MCF 10A (cell line): ENCODE measurements around the gene P3H3. TPM values are rescaled to one million over a fixed set of nuclear protein-coding genes. Genes with fewer than 3 reads are reported as not detected.
"Not testable (repeated sequence)": the region's sequence is repeated elsewhere in the genome, so short reads cannot be mapped to it uniquely, and the experiment has no call there.

Experiments used
- BruUV-seq: library from RNA; stranded (reverse); fragments of 400-500 nt; replicated peaks from 2 replicates; lab custom pipeline; 2021; lab: Mats Ljungman, UMichigan
- CTCF ChIA-PET: fragments of 300-600 bp; sonication (Branson Sonifier 250); formaldehyde crosslinking; extraction: SDS; loops from one replicate; lab custom pipeline; 2021; ENCODE audit warnings: antibody characterized with exemption, inconsistent platforms; lab: Yijun Ruan, JAX
- POLR2A ChIA-PET: fragments of 300-600, 350-650 bp; sonication (Branson Sonifier 250); formaldehyde crosslinking; extraction: SDS; loops from one replicate; lab custom pipeline; 2020; ENCODE audit warnings: antibody characterized with exemption, inconsistent platforms; lab: Yijun Ruan, JAX
- DNase-seq: peaks from one replicate; pipeline ENCODE4 v3.0.0-alpha.2; 2018; ENCODE audit not compliant: unreplicated experiment
- H3K27ac Mint-ChIP-seq: one replicate; pipeline ENCODE4 v1.8.0; 2022; ENCODE audit warnings: mild to moderate bottlenecking, low read depth, mixed read lengths; ENCODE audit not compliant: unreplicated experiment
- H3K27me3 Mint-ChIP-seq: one replicate; pipeline ENCODE4 v1.8.0; 2022; ENCODE audit warnings: mixed read lengths; ENCODE audit not compliant: insufficient read depth, unreplicated experiment
- H3K36me3 Mint-ChIP-seq: one replicate; pipeline ENCODE4 v1.8.0; 2022; ENCODE audit warnings: mild to moderate bottlenecking, moderate library complexity, mixed read lengths; ENCODE audit not compliant: insufficient read depth, unreplicated experiment
- H3K4me1 Mint-ChIP-seq: one replicate; pipeline ENCODE4 v1.8.0; 2022; ENCODE audit warnings: mixed read lengths; ENCODE audit not compliant: insufficient read depth, unreplicated experiment
- H3K4me3 Mint-ChIP-seq: one replicate; pipeline ENCODE4 v1.8.0; 2022; ENCODE audit warnings: mild to moderate bottlenecking, moderate library complexity, mixed read lengths; ENCODE audit not compliant: unreplicated experiment
- H3K9me3 Mint-ChIP-seq: one replicate; pipeline ENCODE4 v1.8.0; 2022; ENCODE audit warnings: mixed read lengths; ENCODE audit not compliant: unreplicated experiment
- intact Hi-C: fragments of 100-400 bp; cut with micrococcal nuclease; formaldehyde crosslinking; loops from 2 replicates; pipeline ENCODE4 v1.14.1; 2022
- total RNA-seq: library from RNA; stranded (reverse); gene quantifications from 2 replicates; pipeline ENCODE4 v1.2.3, GENCODE V29; 2022
- TF ChIP-seq, protein P1 (sequence below): fragments of 200-600 bp; IDR thresholded peaks from one replicate; pipeline ENCODE4 v1.8.0; 2022; ENCODE audit warnings: antibody characterized with exemption, mild to moderate bottlenecking; ENCODE audit not compliant: unreplicated experiment

P3H3 gene
- total RNA-seq, 1 experiment from 2014 or later: 0.47 TPM

DNA sequence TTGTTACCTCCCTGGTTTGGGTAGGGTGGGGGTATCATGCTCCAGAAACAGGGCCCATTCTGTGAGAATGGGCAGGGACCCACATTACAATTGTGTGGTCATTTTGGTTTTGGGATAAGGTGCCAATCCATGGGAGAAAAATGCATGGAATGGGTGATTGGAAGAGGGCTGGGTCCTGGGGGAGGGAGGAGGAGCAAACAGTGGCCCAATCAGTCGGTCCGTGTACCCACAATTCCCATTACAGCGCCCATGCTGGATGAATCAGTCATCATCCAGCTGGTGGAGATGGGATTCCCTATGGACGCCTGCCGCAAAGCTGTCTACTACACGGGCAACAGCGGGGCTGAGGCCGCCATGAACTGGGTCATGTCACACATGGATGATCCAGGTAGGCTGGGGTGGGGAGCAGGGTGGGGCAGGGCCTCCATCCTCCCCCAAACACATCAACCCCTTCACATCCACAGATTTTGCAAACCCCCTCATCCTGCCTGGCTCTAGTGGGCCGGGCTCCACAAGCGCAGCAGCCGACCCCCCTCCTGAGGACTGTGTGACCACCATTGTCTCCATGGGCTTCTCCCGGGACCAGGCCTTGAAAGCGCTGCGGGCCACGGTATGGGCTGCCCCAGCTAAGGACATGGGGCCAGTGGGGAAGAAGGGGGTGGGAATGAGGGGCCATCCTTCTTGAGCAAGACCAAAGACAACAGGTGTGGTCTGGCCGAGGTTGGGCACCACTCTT is 35.5 kb downstream of the P3H3 start:
- Mint-ChIP-seq H3K36me3 (peaks cover 70% of the 10 kb centered on the region), H3K27me3 (no peaks in the 10 kb centered on the region), H3K4me3 (no peak overlapping the region), H3K9me3 (no peaks in the 10 kb centered on the region), H3K4me1 (peaks cover 8% of the 10 kb centered on the region), H3K27ac (no peak overlapping the region)
- POLR2A ChIA-PET: interaction anchor here (0.7 to 7.1 kb wide), 2 partner anchors 12 to 82 kb away, joined by 3 to 130 read pairs; partner anchors contain the start of genes CDCA3 and USP5
- BruUV-seq: no TSS peak
- intact Hi-C loops: no loop called here
- DNase-seq: no peak
- TF ChIP-seq, protein P1, sequence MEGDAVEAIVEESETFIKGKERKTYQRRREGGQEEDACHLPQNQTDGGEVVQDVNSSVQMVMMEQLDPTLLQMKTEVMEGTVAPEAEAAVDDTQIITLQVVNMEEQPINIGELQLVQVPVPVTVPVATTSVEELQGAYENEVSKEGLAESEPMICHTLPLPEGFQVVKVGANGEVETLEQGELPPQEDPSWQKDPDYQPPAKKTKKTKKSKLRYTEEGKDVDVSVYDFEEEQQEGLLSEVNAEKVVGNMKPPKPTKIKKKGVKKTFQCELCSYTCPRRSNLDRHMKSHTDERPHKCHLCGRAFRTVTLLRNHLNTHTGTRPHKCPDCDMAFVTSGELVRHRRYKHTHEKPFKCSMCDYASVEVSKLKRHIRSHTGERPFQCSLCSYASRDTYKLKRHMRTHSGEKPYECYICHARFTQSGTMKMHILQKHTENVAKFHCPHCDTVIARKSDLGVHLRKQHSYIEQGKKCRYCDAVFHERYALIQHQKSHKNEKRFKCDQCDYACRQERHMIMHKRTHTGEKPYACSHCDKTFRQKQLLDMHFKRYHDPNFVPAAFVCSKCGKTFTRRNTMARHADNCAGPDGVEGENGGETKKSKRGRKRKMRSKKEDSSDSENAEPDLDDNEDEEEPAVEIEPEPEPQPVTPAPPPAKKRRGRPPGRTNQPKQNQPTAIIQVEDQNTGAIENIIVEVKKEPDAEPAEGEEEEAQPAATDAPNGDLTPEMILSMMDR: no peak
- CTCF ChIA-PET: interaction anchor here (0.8 to 2.0 kb wide), 3 partner anchors 9 to 98 kb away, joined by 3 to 10 read pairs (median 3); partner anchors contain the start of gene SPSB2

DNA sequence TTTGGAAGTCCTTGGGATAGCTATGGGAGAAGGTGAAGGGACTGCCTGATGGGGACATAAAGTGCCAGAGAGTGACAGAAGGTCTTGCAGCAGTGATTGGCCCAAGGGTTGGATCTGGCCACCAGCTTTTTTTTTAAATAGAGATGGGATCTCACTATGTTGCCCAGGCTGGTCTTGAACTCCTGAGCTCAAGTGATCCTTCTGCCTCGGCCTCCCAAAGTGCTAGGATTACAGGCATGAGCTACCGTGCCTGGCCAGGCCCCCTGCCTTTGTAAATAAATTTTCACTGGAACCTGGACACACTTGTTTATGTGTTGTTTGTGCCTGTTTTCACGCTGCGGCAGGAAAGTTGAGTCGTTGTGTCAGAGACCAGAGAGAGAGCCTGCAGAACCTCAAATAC is 37.1 kb downstream of the P3H3 start:
- ChIA-PET CTCF (interaction anchor here (1.0 to 2.9 kb wide), 2 partner anchors 12 to 17 kb away, joined by 3 to 9 read pairs; no protein-coding TSS in a partner anchor), POLR2A (interaction anchor here (0.6 to 7.1 kb wide), 4 partner anchors 14 to 206 kb away, joined by 3 to 130 read pairs (median 4); partner anchors contain the start of genes CDCA3 and USP5)
- DNase-seq, H3K9me3 Mint-ChIP-seq, intact Hi-C loops, BruUV-seq, H3K4me3 Mint-ChIP-seq, H3K27me3 Mint-ChIP-seq, H3K27ac Mint-ChIP-seq: not testable (repeated sequence)
- peaks cover 18% of the 10 kb centered on the region for H3K4me1 Mint-ChIP-seq
- H3K36me3 Mint-ChIP-seq: peaks cover 76% of the 10 kb centered on the region

DNA sequence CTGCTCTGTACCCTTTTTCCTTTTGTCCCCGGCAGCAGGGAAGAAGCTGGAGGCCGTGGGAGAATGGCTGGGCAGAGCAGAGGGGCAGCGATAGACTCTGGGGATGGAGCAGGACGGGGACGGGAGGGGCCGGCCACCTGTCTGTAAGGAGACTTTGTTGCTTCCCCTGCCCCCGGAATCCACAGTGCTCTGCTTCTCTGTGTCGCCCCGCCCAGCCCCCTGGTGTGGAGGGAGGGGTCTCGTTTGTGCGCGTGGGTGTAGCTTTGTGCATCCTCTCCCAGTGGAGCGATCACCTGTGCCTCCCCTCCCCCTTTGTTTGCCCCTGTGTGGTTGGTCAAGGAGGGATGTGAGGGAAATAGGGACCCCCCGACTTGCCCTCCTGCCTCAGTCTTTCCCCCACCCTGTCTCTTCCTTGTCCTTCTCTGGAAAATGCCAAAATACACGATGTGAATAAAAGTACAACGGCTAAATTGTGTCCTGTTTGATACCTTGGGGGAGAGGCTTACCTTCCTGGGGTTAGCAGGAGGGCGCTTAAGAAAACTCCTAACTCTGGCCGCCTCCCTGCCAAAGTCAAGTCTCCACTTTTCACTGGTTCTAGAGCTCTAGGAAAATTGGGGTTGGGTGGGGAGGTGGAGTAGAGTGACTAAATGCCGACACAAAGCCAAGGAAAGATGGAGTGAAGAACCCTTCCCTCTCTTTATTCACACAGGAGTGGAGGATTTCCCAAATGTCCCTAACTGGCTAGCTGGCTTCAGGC is 38.1 kb downstream of the P3H3 start:
- Mint-ChIP-seq H3K4me1 (peaks cover 18% of the 10 kb centered on the region), H3K4me3 (peak overlapping the region; percentile 86), H3K27me3 (no peaks in the 10 kb centered on the region), H3K9me3 (no peaks in the 10 kb centered on the region), H3K36me3 (peaks cover 76% of the 10 kb centered on the region), H3K27ac (peak overlapping the region; percentile 82)
- BruUV-seq: no TSS peak
- CTCF ChIA-PET: interaction anchor here (0.5 to 7.1 kb wide), 9 partner anchors 10 to 113 kb away, joined by 3 to 52 read pairs (median 3); partner anchors contain the start of genes C12orf57 and RNU7-1
- intact Hi-C loops: no loop called here
- POLR2A ChIA-PET: interaction anchor here (0.6 to 7.1 kb wide), 10 partner anchors 8 to 152 kb away, joined by 3 to 130 read pairs (median 4); partner anchors contain the start of genes C12orf57, CDCA3, LPCAT3 and MLF2
- DNase-seq: no peak
- TF ChIP-seq, protein P1: no peak

DNA sequence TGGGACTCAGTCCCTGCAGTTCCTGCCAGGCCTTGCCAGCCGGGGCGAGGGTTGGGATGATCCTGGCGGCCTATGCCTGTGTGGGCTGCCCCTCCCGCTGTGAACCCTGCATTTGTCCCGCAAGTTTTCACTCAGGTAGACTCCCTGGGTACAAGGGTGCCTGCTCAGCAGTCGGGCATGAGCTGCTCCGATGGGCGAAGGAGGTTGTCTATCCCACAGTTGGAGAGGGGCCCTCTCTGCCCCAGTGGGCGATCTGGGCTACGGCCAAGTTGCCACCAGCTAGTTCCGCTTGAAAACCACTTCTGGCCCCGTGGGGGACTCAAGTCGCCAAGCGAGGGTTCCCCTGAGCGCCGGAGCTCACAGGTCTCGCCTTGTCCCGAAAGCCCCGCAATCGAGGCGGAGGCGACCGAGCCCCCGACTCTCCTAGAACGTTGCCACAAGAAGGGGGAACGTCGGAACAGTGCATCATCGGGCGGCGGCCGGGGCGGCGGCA is 38.8 kb downstream of the P3H3 start:
- Mint-ChIP-seq H3K27ac (peak overlapping the region; percentile 82), H3K4me1 (peaks cover 25% of the 10 kb centered on the region), H3K36me3 (peaks cover 74% of the 10 kb centered on the region), H3K9me3 (no peaks in the 10 kb centered on the region), H3K27me3 (no peaks in the 10 kb centered on the region), H3K4me3 (peak overlapping the region; percentile 86)
- TF ChIP-seq, protein P1: no peak
- intact Hi-C loops: no loop called here
- no peak for DNase-seq
- ChIA-PET CTCF (interaction anchor here (0.6 to 7.1 kb wide), 9 partner anchors 13 to 252 kb away, joined by 3 to 52 read pairs (median 4); partner anchors contain the start of genes C12orf57, C1RL and RNU7-1), POLR2A (interaction anchor here (0.7 to 7.1 kb wide), 13 partner anchors 9 to 151 kb away, joined by 3 to 130 read pairs (median 7); partner anchors contain the start of genes C12orf57, CDCA3, COPS7A and LPCAT3)
- no TSS peak for BruUV-seq
